Measurements from ENCODE around the gene EVI5. TPM values are rescaled to one million over a fixed set of nuclear protein-coding genes. Genes with fewer than 3 reads are reported as not detected.

The EVI5 gene
- total and polyA plus RNA-seq, 10 of the 15 experiments (the other 5 are each of a cell fraction or from before 2014, with no cell fraction given) = 0.27 to 6.8 (median 1.7) TPM

- CTCF ChIA-PET = no interaction called here
- in situ Hi-C loops (cut with MboI) = no loop called here
Measured at GRCh38 chr1:92544756-92545165, 240.1 kb downstream of the EVI5 start.

More at GRCh38 chr1:92544756-92545165, 240.1 kb downstream of the EVI5 start:
- H3K4me3 ChIP-seq = no peak overlapping the region
- no peak overlapping the region for H3K4me2 ChIP-seq (ENCODE audit: control insufficient read depth, insufficient read depth)
- 90% methylated on average over 2 of the region's 2 CpGs for WGBS (ENCODE audit: insufficient coverage, insufficient replicate concordance, low lambda C conversion rate, missing lambda C conversion rate)
- H3K27ac ChIP-seq (ENCODE audit: control insufficient read depth, insufficient read depth) = no peak overlapping the region
- no peaks in the 10 kb centered on the region for H3K9me3 ChIP-seq (replicated peaks; ENCODE audit: control insufficient read depth, insufficient read depth, low read length)
- H3K36me3 ChIP-seq (ENCODE audit: control insufficient read depth in 2 of 2, insufficient read depth in 2 of 2, low read length in 1 of 2) = no peaks in the 10 kb centered on the region
- no peak for ATAC-seq
- ChIA-PET RAD21 (ENCODE audit: unreplicated experiment) (interaction anchor here (0.6 to 1.1 kb wide), 2 partner anchors 9 to 188 kb away, joined by 3 to 5 read pairs; no protein-coding TSS in a partner anchor), SMC1A (ENCODE audit: uncharacterized antibody, unreplicated experiment) (interaction anchor here (0.5 to 2.4 kb wide), 5 partner anchors 9 to 59 kb away, joined by 3 to 13 read pairs (median 5); no protein-coding TSS in a partner anchor), POLR2A (interaction anchor here (0.7 to 0.9 kb wide), 2 partner anchors 9 to 61 kb away, joined by 4 read pairs; no protein-coding TSS in a partner anchor)
- no peaks in the 10 kb centered on the region for H4K20me1 ChIP-seq (ENCODE audit: control insufficient read depth, insufficient read depth)
- BruUV-seq (replicated peaks) = no TSS peak
- no peaks in the 10 kb centered on the region for H3K27me3 ChIP-seq (replicated peaks in 1 of 2; ENCODE audit: control insufficient read depth in 2 of 2, insufficient read depth in 2 of 2, low read length in 1 of 2)
- no peak overlapping the region for H3K9ac ChIP-seq (ENCODE audit: control insufficient read depth, insufficient read depth, low read length)
- TF ChIP-seq CREM (IDR thresholded peaks at IDR 0.05; ENCODE audit: low read depth) = no peak
- TF ChIP-seq PKNOX1 (IDR thresholded peaks at IDR 0.05) = no peak
- no peak for TF ChIP-seq RBBP5 (conservative IDR thresholded peaks at IDR 0.05)
- TF ChIP-seq NRF1 (conservative IDR thresholded peaks at IDR 0.05; ENCODE audit: low read depth, low read length) = no peak
- TF ChIP-seq ZBTB11 (CRISPR knock-in tag; IDR thresholded peaks at IDR 0.05) = no peak
- no peak for TF ChIP-seq CHD1 (IDR thresholded peaks at IDR 0.05; ENCODE audit: low read depth, low read length)
- TF ChIP-seq RELA (IDR thresholded peaks at IDR 0.05; ENCODE audit: borderline replicate concordance, partially characterized antibody) = no peak
- no peak for TF ChIP-seq CHD2 (IDR thresholded peaks at IDR 0.05; ENCODE audit: borderline replicate concordance, low read depth, low read length)
- TF ChIP-seq EZH2 (IDR thresholded peaks at IDR 0.05; ENCODE audit: borderline replicate concordance, control insufficient read depth, low read depth, low read length) = no peak
- no peak for TF ChIP-seq NFIC (IDR thresholded peaks at IDR 0.05; ENCODE audit: low read depth, low read length)
- TF ChIP-seq CHD4 (IDR thresholded peaks at IDR 0.05) = no peak
- no peak overlapping the region for H2AFZ ChIP-seq (ENCODE audit: control insufficient read depth, low read depth, low read length)
- no peak for DNase-seq (ENCODE audit: low read depth, low spot score)
- no peaks in the 10 kb centered on the region for H3K4me1 ChIP-seq (ENCODE audit: control insufficient read depth, insufficient read depth, low read length)
- no peak for FAIRE-seq
- intact Hi-C loops (cut with micrococcal nuclease; ENCODE audit: unreplicated experiment) = no loop called here
- H3K79me2 ChIP-seq (ENCODE audit: control insufficient read depth, insufficient read depth, low read length) = no peaks in the 10 kb centered on the region
